Fibroblast of skin of left biceps (primary cell): Measurements from ENCODE around the gene CELF4.
"Not testable (repeated sequence)": the region's sequence is repeated elsewhere in the genome, so short reads cannot be mapped to it uniquely, and the experiment has no call there.

ENCODE experiments used
- DNase-seq, 2 experiments: peaks; one replicate each; pipeline ENCODE4 v3.0.0-alpha.2; 2013; ENCODE audit warnings: low read depth in 2 of 2

The CELF4 gene

DNA sequence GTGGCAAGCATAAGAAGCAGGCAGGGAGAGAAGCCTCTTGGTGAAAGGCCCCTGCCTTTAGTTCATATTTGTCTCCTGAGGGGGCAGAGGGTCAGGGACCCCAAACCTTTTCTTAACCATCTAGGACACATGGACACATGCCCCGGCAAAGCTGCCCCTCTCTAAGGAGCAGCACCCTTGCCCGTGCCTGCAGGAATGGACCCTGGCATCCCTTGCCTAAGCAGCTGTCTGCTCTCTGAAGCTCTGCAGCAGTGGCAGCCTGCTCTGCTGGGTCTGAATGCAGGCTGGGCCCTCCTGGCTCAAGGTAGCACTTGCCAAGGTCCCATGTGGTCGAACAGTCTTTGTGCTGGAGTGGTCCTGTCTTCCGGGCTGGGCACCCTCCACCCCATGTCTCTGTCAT is 174.4 kb downstream of the CELF4 start:
- DNase-seq: no peak

GRCh38 chr18:37390687-37391086 is 174.9 kb downstream of the CELF4 start:
- no peak for DNase-seq

DNA sequence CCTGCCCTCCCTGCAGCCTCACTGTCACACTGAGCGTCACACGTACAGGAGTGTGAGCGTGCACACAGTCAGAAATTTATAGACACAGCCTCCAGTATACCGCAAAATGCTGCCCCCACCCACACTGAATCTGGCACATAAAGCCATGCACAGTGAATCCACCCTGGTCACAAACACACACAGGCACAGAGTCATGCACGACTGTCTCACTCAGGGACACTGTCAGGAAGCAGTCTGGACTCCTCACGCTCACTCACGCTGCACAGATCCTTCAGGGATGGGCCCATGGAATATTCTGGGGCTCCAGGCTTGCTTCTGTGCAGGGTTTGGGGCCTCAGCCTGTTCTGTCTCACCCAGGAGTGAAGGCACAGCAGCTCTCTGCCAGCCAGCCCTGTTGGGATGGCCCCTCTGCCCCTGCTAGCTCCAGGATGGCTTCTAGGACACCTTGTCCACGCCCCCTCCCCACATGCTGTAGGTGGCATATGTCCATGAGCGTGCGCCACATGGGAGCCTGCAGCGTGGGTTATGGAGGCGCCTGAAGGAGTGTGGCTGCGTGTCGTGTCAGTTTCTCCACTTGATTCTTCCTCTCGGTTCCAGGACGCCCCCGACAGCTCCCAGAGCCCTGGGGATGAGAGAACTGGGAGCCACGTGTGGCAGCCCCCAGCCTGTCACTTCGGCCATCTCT is 175.8 kb downstream of the CELF4 start:
- no peak for DNase-seq

DNA sequence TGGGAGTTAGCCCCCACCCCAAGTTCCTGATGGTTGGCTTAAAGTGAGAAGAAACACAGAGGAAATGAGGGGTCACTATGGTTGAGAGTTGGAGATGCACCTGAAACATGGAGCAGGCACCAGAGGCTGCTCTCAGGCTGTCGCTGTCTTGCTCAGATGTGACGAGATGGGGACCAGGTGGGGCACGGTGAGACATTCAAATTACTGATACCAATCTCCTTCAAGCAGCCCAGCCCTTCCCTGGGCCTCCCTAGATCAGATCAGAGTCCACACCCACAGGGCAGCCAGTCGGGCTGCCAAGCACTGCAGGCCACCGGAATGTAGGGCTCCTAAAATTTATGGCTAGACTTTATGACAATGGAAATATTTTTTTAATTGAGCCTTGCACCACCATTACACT is 176.6 kb downstream of the CELF4 start:
- no peak for DNase-seq

DNA sequence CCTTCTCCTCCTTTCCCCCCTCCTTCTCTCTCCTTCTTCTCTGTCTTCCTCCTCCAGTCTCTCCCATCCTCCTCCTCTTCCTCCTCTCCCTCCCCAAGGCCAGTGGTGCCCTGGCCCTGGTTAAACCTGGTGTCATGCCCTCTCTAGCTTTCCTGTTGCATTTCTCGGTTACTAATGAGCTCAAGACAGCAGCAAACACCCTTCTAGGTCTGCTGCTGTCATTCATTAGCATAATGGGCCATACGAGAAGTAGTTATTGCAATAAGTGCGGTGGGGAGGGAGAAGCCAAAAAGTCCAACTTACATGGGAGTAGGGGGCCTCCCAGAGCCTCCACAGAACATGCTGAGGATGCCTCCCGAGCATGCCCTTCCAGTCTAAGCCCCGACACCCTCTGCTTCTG is 177.2 kb downstream of the CELF4 start:
- no peak for DNase-seq

GRCh38 chr18:37385846-37386778 is 179.5 kb downstream of the CELF4 start:
- no peak for DNase-seq

DNA sequence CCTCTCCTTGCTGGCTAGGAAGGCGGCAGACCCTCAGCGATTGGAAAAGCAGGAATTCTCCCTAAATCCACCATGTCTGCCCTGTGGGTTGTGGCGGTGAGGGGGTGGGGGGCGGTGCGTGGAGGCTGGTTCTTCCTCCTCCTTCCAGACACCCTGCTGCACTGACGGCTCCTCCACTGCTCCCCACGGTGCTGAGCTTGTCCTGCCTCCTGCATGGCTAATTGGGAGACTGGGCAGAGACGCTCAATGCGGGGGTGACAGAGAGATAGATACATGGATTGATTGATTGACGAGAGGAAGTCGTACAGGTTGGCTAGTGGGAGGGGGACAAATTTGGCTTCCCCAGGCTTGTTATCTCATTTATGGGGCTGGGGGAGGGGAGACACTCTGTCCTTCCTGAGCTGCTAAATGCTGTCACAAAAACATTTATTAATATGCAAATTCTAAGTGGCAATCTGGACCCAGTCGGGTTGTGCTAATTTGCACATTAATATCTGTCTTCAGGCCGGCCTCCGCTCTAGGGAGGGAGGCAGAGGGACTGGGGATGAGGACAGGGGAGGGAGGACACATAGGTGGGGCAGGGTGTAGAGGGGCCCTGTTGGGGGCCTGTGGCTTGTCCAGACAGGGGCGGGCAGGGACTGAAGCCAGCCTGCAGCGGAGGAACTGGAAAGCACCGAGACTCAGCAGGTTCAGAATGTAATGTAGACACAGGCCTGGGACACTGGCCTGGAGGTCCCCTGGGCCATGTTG is 181.6 kb downstream of the CELF4 start:
- DNase-seq: no peak

GRCh38 chr18:37383036-37383785 is 182.4 kb downstream of the CELF4 start:
- no peak for DNase-seq

DNA sequence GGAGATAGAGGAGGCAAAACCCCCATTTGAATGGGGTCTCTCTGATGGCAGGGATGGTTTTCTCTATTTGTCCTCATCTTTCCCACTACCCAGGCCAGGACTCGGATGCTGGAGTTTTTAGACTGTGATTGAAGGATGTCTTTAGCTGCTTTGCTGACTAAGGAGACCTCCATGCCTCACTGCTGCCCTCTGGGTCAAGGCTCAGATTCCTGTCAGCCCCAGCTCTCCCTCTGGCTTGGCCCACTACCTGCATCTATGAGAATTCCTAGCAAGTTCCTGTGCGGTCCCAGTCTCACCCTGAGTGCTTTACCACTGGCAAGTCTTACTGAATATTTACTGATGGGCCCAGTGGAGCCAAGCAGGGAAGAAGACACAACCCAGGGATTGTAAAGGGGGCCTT is 184.0 kb downstream of the CELF4 start:
- DNase-seq: no peak

DNA sequence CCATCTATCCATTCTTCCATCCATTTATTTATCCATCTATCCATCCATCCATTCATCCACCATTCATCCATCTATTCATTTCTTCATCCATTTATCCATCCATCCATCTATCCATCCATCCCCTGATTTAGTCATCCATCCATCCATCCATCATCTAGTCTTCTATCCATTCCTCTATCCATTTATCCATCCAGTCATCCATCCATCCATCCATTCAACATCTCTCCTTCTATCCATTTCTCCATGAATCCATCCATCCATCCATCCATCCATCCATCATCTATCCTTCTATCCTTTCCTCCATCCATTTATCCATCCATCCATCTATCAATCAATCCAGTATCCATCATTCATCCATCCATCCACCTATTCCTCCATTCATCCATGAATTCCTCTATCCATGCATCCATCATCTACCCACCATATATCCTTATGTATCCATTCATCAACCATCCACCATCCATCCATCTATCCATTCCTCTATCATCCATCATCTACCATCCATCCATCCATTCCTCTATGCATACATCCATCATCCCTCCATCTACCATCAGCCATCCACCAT is 185.0 kb downstream of the CELF4 start:
- no peak for DNase-seq

DNA sequence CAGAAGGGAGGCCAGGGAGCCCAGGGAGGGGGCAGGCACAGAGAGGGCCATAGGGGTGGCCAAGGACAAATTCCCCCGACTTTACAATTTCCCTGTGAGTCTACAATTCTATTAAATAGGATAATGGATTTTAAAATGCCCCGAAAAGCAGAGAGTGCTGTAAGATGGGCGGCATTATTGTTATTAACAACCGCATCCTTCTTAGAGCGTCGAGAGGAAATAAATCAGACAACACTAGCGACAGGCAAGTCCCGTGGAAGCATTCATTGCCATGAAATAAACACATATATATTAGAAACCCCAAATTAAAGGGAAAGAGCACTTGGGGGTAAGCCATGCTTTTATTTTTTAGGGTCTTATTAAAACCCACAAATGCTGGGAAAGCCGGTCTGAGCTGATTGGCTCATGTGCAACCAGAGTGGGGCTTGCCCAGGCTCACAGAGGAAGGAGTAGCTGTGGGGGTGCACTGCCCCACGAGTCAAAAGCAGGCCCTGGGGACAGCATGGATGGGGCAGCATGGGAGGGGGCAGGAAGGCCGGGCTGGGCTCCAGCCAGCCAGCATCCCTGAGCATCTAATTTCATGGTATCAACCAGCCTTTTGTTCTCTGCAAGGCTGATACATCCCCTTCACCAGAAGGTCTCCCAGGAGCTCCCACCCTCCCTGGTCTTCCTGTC is 187.1 kb downstream of the CELF4 start:
- DNase-seq: no peak

- DNase-seq: no peak
Measured at GRCh38 chr18:37375181-37375580, 190.4 kb downstream of the CELF4 start.

- DNase-seq: no peak
Measured at GRCh38 chr18:37368110-37368954, 197.3 kb downstream of the CELF4 start.

DNA sequence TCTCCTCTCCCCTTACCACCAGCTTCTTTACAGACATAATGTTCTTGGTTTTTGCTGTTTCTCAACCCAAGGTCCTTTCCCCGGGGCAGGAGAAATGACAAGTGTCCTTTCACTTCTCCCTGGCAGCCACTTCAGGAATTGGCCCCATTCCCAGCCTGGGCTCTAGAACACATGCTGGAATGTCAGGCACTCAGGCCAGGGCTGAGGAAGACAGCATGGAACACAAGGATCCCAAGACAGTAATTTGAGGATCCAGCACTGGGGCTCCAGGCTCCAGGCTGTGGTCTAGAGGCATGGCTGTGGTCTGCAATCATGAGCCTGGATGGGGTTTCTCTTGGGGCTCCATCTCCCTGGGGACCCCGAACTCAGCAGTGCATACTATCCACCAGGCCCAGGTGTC is 201.4 kb downstream of the CELF4 start:
- DNase-seq: no peak

- DNase-seq: no peak
Measured at GRCh38 chr18:37362158-37362890, 203.3 kb downstream of the CELF4 start.

GRCh38 chr18:37361335-37362157 is 204.1 kb downstream of the CELF4 start:
- DNase-seq: no peak

DNA sequence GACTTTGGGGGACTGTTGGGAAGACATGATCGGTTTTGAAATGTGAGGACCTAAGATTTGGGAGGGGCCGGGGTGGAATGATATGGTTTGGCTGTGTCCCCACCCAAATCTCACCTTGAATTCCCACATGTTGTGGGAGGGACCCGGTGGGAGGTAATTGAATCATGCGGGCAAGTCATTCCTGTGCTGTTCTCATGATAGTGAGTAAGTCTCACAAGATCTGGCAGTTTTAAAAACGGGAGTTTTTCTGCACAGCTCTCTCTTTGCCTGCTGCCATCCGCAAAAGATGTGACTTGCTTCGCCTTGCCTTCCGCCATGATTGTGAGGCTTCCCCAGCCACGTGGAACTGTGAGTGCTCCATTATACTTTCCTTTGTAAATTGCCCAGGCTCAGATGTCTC is 207.5 kb downstream of the CELF4 start:
- not testable (repeated sequence) for DNase-seq

DNA sequence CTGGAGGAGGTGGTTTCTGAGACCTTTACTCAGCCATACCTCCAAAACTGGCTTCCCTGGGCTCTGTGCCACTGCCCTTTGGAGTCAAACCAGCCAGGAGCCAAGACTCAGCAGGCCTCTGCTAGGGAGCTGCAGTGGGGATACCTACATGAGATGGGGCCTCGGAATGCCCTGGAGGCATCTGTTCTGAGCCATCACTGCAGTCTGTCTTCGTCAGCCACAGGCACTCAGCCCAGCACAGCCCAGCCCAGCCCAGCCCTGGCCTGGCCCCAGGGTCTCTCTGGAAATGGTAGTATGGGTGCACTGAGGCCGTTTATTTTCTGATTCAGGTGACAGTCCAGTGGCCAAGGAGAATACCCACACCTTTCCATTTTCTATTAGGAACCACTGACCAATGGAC is 209.8 kb downstream of the CELF4 start:
- no peak for DNase-seq
